IPS DF 4.7 (cell line): Measurements from ENCODE around the gene ARPP19.
"Not testable (repeated sequence)": the region's sequence is repeated elsewhere in the genome, so short reads cannot be mapped to it uniquely, and the experiment has no call there.

Source experiments
- DNase-seq: peaks from one replicate; pipeline ENCODE4 v3.0.0-alpha.2; 2013; ENCODE audit warnings: low spot score; ENCODE audit errors: extremely low read depth

The ARPP19 gene

GRCh38 chr15:52551762-52552161 lies 17.1 kb downstream of the ARPP19 start:
- no peak for DNase-seq

GRCh38 chr15:52551186-52551585 lies 17.6 kb downstream of the ARPP19 start:
- DNase-seq = not testable (repeated sequence)

- no peak for DNase-seq
Observed at GRCh38 chr15:52546031-52546751, 22.6 kb downstream of the ARPP19 start.

GRCh38 chr15:52540374-52541012 lies 28.3 kb downstream of the ARPP19 start:
- no peak for DNase-seq

- no peak for DNase-seq
Observed at GRCh38 chr15:52537459-52537858, 31.4 kb downstream of the ARPP19 start.

GRCh38 chr15:52532427-52532826 lies 36.4 kb downstream of the ARPP19 start:
- no peak for DNase-seq

GRCh38 chr15:52529940-52530339 lies 38.9 kb downstream of the ARPP19 start:
- DNase-seq = no peak

- DNase-seq = no peak
Observed at GRCh38 chr15:52529341-52529924, 39.4 kb downstream of the ARPP19 start.

- DNase-seq = no peak
Observed at GRCh38 chr15:52528564-52529340, 40.1 kb downstream of the ARPP19 start, which contains the start of gene MYO5A. Gene MYO5A, minus strand, starts transcription at chr15:52528880. Its CDS starts 74 bp downstream, at chr15:52528806.

- DNase-seq = no peak
Observed at GRCh38 chr15:52527911-52528563, 40.8 kb downstream of the ARPP19 start.

GRCh38 chr15:52527196-52527910 lies 41.5 kb downstream of the ARPP19 start:
- DNase-seq = no peak

- DNase-seq = no peak
Observed at GRCh38 chr15:52524223-52525136, 44.4 kb downstream of the ARPP19 start.

- no peak for DNase-seq
Observed at GRCh38 chr15:52523647-52524046, 45.2 kb downstream of the ARPP19 start.

GRCh38 chr15:52523192-52523591 lies 45.6 kb downstream of the ARPP19 start:
- DNase-seq = no peak

- no peak for DNase-seq
Observed at GRCh38 chr15:52521682-52522081, 47.1 kb downstream of the ARPP19 start.

- DNase-seq = no peak
Observed at GRCh38 chr15:52520421-52520820, 48.4 kb downstream of the ARPP19 start.

- no peak for DNase-seq
Observed at GRCh38 chr15:52518487-52519371, 50.1 kb downstream of the ARPP19 start.

- DNase-seq = no peak
Observed at GRCh38 chr15:52517014-52517413, 51.8 kb downstream of the ARPP19 start.

- DNase-seq = no peak
Observed at GRCh38 chr15:52515343-52515742, 53.5 kb downstream of the ARPP19 start.
